Embryonic facial prominence (tissue), 1 donor: ENCODE results near the gene ADAMTSL1.

Source experiments
- DNase-seq: peaks from one replicate; pipeline ENCODE4 v3.0.0-alpha.2; 2016; ENCODE audit errors: extremely low spot score

ADAMTSL1 gene

GRCh38 chr9:18935541-18935940, 461.6 kb downstream of the ADAMTSL1 start:
- no peak for DNase-seq

- DNase-seq, result no peak
Measured at GRCh38 chr9:18936094-18936871, 462.3 kb downstream of the ADAMTSL1 start.

- no peak for DNase-seq
Measured at GRCh38 chr9:18939943-18940342, 466.0 kb downstream of the ADAMTSL1 start.

- DNase-seq, result no peak
Measured at GRCh38 chr9:18941060-18941740, 467.2 kb downstream of the ADAMTSL1 start.

GRCh38 chr9:18942801-18943200, 468.8 kb downstream of the ADAMTSL1 start:
- no peak for DNase-seq

- DNase-seq, result no peak
Measured at GRCh38 chr9:18947892-18948339, 474.0 kb downstream of the ADAMTSL1 start.

- no peak for DNase-seq
Measured at GRCh38 chr9:18951936-18952335, 478.0 kb downstream of the ADAMTSL1 start.

GRCh38 chr9:18955626-18956025, 481.7 kb downstream of the ADAMTSL1 start:
- DNase-seq, result no peak
